NCI-H82 treated with DMSO at 0.1 percent for 48 hours (cell line): ENCODE results near the gene CCDC201.

Experiments used
- DNase-seq: peaks from one replicate; lab custom pipeline; 2025; ENCODE audit not compliant: unreplicated experiment; lab: John Stamatoyannopoulos, UW

CCDC201 gene

DNA sequence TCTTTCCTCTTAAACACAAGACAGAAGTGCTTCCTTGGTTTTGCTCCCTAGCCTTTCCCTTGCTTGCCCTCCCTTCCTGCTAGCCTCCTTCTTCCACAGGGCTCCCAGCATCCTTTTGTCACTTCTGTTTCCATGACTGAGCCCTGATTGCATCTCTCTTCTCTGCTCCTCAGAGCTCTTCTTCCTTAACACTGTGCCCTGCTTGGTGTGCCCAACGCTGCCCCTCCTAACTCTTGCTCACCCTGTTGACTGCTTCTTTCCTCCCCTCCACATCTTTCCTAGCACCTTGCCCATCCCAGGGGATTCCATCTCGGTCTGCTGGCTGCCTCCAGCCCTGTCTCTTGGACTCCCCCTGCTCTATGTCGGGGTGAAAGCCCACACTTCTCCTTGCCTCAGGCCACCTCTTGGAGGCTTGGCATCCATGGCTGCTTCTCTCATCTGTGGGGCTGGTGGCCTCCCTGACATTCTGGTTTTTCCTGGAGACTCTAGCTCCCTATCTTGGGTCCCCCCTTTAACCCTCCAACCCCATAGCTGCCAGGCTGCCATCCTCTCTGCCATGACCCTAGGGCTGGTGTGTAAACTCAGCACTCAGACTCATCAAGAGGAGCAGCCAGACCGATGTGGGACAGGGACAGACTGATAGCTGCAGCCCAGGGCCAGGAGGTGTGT lies 21.2 kb upstream of the CCDC201 start:
- DNase-seq, result no peak

DNA sequence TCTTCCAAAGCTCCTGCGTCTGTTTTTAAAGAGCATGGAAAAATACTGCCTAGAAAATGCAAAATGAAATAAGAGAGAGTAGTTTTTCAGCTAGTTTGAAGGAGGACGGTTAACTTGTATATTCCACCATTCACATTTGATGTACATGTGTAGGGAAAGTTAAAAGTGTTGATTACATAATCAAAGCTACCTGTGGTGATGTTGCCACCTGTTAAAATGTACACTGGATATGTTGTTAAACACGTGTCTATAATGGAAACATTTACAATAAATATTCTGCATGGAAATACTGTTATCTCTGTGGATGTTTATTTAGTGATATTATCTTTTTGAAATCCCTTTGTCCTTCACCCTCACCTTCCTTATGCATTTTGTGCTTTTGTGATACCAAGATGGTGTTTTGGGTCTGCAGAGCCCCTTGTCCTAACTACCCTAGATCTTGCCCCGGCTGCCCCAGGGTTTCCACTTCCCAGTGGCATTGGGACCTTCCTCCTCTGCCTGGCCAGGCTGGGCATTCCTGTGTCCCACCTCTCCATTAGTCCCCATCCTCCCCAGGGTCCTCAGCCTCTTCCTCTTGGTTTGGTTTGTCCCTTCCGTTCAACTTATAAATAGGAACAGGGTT lies 20.6 kb upstream of the CCDC201 start:
- DNase-seq, result no peak

- no peak for DNase-seq
Observed at GRCh38 chr7:45892407-45893035, 19.6 kb upstream of the CCDC201 start.

- no peak for DNase-seq
Observed at GRCh38 chr7:45891462-45892402, 18.9 kb upstream of the CCDC201 start.

GRCh38 chr7:45890902-45891461 lies 18.1 kb upstream of the CCDC201 start:
- DNase-seq, result no peak

GRCh38 chr7:45890125-45890901 lies 17.4 kb upstream of the CCDC201 start:
- no peak for DNase-seq

DNA sequence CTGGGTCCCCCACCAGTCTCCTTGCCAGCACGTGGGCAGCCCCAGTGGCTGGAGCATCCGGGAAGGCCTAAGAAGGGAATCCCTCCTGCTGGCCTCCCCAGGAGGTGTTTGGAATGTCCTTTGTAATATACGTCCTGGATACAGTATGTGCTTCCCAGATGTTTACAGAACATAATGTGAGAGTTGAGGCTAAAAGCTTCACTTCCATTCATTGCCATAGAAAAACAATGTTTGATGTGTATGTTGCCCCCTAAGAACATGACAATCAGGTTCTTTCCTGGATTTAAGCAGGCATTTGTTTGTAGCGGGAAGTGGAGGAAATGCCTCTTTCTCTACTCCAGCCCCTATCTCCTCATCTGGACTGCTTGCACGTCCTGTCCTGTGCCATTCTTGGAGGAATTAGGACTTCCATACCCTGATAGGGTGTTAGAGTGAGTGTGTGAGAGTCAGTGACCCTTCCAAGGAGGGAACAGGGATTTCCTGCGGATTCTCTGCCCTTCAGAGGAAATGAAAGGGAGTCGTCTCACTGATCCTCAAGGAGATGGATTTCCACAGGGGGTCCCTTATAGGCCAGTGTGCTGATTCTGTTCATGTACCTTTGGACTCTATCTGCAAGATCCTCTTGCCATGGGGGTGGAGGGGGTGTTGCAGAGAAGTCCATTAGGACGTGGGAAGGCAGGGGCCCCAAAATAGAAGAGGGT lies 16.6 kb upstream of the CCDC201 start:
- no peak for DNase-seq

DNA sequence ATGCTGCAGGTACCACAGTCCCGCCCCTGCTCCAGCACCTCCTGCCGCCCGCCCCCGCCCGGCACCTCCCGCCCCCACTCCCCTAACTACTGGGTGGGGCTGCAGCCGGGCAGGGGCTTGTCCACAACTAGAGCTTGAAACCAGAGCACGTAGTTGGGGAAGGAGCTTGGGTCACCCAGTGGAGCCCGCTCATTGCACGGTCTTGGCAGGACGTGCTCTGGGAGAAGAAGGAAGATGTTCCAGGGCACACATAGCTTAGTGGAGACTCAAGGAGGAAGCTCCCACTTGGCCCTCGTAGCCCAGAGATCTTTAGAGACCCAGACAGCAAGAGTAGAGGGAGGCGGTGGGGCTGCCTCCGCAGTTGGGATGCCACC lies 16.1 kb upstream of the CCDC201 start:
- DNase-seq, result no peak

GRCh38 chr7:45888185-45888992 lies 15.5 kb upstream of the CCDC201 start, which contains the start of gene IGFBP1:
IGFBP1 (plus strand) TSS chr7:45888488; CDS start chr7:45888653, 165 bp downstream.
- DNase-seq, result no peak

GRCh38 chr7:45886931-45887667 lies 14.2 kb upstream of the CCDC201 start:
- DNase-seq, result no peak

DNA sequence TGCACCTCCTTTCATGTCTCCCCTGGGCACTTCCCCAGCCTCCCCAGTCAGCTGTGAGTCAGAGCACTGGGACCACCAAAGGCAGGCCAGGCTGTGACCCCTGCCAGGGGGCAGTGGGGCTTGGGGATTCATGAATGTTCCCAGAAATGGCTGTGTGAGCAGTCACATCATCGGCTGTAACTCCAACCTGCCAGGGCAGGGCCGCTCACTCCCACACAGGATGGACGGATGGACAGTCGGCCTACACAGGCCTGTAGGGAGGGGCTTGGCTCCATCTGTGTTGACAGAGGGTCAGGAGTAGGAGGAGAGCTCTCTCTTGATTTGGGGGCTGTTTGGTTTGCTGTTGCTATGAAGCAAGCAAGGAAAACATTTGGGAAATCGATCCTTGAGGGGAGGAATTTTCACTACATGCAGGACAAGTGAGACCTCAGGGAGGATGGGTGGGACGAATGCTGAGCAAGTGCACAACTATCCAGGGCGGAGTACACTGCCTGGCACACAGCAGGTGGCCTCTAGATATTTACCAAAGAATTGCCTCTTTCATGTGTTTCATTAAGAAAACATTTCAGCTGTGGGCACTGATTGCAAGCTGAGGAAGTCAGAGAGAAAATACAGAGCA lies 12.5 kb upstream of the CCDC201 start:
- DNase-seq, result no peak

DNA sequence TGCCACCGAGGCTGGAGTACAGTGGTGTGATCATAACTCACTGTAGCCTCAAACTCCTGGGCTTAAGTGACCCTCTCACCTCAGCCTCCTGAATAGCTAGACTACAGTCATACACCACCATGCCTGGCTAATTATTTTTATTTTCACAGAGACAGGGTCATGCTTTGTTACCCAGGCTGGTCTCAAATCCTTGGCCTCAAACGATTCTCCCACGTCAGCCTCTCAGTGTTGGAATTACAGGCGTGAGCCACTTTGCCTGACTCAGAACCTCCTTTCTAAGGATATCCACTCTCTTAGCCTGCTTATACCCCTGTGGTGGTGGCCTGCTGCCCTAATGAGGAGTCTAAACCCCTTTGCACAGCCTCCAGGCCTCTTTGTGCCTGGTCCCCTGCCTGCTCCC lies 11.3 kb upstream of the CCDC201 start:
- DNase-seq, result no peak

DNA sequence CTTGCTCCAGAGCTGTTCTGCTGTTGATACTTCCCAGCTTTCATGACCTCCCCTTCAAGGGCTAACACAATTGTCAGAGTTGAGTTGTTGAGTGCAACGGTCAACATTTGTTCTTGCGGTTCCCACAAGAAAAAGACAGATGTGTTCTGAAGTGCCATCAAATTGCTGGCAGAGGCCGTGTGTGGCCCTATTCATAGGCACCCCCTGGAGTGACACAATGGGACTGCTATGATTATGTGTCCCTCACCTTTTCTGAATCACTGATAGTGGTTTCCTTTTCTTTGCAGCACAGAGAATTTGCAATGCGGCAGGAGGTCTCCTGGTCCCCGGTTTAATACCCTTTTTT lies 9.6 kb upstream of the CCDC201 start:
- DNase-seq, result no peak

- no peak for DNase-seq
Observed at GRCh38 chr7:45881759-45882464, 9.0 kb upstream of the CCDC201 start.

GRCh38 chr7:45881280-45881758 lies 8.4 kb upstream of the CCDC201 start:
- DNase-seq, result no peak

DNA sequence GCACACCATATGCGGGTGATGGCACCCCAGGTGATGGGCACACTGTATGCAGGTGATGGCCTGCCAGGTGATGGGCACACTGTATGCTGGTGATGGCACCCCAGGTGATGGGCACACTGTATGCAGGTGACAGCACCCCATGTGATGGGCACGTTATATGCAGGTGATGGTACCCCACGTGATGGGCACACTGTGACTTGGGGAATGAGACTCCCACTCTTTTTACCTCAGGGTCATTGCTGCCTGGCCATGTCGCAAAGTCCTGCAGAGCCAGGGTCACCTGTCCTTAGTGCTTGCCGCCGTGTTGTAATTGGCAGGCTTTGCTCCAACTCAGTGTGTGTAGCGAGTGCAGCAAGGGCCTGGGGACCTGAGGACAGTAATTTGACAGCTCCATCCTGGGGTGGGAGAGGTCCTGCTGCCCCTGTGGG lies 7.6 kb upstream of the CCDC201 start:
- no peak for DNase-seq
